GM12864 (cell line): ENCODE results near the gene BTBD2.

Experiments used
- DNase-seq: peaks from one replicate; pipeline ENCODE4 v3.0.0-alpha.2; 2011; ENCODE audit warnings: low read depth
- H3K4me3 ChIP-seq: 2 replicates; pipeline ENCODE4 v1.5.1; 2011; ENCODE audit warnings: mild to moderate bottlenecking, low read depth, low read length, control low read depth
- CTCF ChIP-seq: IDR thresholded peaks from 2 replicates; pipeline ENCODE4 v1.5.1; 2011; ENCODE audit warnings: low read depth, mild to moderate bottlenecking, moderate library complexity, low read length, control low read depth, inconsistent platforms; ENCODE audit errors: missing control alignments

Gene BTBD2

GRCh38 chr19:2056837-2057192 is 41.3 kb upstream of the BTBD2 start:
- H3K4me3 ChIP-seq, result no peak overlapping the region
- DNase-seq, result no peak
- TF ChIP-seq CTCF, result no peak

- no peak for DNase-seq
- H3K4me3 ChIP-seq, result peak overlapping the region; percentile 11
- TF ChIP-seq CTCF, result peak; percentile 10
Measured at GRCh38 chr19:2055931-2056836, 40.7 kb upstream of the BTBD2 start.

- DNase-seq, result no peak
- no peak for TF ChIP-seq CTCF
- no peak overlapping the region for H3K4me3 ChIP-seq
Measured at GRCh38 chr19:2054763-2055162, 39.2 kb upstream of the BTBD2 start.

- TF ChIP-seq CTCF, result no peak
- no peak for DNase-seq
- H3K4me3 ChIP-seq, result no peak overlapping the region
Measured at GRCh38 chr19:2053601-2054389, 38.3 kb upstream of the BTBD2 start.

GRCh38 chr19:2051773-2052704 is 36.5 kb upstream of the BTBD2 start:
- H3K4me3 ChIP-seq, result peak overlapping the region; percentile 51
- DNase-seq, result no peak
- no peak for TF ChIP-seq CTCF

GRCh38 chr19:2050991-2051772 is 35.7 kb upstream of the BTBD2 start, which contains the start of gene MKNK2:
MKNK2 (minus strand) TSS chr19:2051244; CDS start chr19:2050851, 393 bp downstream.
- H3K4me3 ChIP-seq, result peak within 1 kb of the TSS; percentile 97
- TF ChIP-seq CTCF, result peak; percentile 52
- DNase-seq, result no peak
